ENCODE data around the gene INPP4B.

INPP4B gene

DNA sequence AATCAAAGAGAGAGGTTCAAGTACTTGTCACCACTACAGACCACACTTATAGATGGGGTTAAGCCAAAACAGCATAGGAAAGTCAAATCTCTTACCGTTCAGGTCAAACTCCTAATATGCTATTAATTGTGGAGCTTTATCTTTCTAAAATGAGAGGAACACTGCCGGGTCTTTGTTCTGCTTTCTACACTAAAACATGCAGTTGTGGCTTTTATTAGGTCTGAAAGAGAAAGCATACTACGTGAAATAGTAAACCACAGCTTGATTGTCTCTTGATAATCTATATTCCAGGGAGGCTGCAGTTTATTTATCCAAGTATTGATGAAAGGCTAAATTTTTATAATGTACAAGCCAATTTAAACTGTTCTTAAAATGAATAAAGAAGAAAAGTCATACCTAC lies 12.3 kb upstream of the INPP4B start:
- no peak for DNase-seq (ENCODE audit: extremely low read depth, insufficient read length)

DNA sequence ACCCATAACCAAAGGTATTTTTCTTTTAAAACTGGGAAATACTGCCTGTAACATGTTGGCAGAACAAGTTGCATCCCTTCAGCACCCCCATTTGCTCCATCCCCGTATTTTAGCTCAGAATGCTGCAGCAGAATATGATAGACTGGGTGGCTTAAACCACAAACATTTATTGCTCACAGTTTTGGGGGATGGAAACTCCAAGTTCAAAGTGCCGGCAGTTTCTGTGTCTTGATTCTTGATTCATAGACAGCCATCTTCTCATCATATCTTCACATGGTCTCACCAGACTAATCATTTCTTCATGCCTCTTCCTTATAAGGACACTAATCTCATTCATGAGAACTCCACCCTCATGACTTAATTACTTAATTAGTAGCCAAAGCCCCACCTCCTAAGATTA lies 10.5 kb upstream of the INPP4B start:
- no peak for DNase-seq (ENCODE audit: extremely low read depth, insufficient read length)
- H3K4me3 ChIP-seq (replicated peaks; ENCODE audit: low read depth, low read length), result no peak overlapping the region
- TF ChIP-seq, protein P1, sequence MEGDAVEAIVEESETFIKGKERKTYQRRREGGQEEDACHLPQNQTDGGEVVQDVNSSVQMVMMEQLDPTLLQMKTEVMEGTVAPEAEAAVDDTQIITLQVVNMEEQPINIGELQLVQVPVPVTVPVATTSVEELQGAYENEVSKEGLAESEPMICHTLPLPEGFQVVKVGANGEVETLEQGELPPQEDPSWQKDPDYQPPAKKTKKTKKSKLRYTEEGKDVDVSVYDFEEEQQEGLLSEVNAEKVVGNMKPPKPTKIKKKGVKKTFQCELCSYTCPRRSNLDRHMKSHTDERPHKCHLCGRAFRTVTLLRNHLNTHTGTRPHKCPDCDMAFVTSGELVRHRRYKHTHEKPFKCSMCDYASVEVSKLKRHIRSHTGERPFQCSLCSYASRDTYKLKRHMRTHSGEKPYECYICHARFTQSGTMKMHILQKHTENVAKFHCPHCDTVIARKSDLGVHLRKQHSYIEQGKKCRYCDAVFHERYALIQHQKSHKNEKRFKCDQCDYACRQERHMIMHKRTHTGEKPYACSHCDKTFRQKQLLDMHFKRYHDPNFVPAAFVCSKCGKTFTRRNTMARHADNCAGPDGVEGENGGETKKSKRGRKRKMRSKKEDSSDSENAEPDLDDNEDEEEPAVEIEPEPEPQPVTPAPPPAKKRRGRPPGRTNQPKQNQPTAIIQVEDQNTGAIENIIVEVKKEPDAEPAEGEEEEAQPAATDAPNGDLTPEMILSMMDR (IDR thresholded peaks at IDR 0.05; ENCODE audit: insufficient read depth, low read length, poor library complexity, severe bottlenecking), result no peak

More for the DNA sequence above, 12.3 kb upstream of the INPP4B start:
- TF ChIP-seq, protein P1 (IDR thresholded peaks at IDR 0.05; ENCODE audit: insufficient read depth, low read length, poor library complexity, severe bottlenecking), result no peak
- no peaks in the 10 kb centered on the region; the same call in 1 of the 2 replicates for H3K27me3 ChIP-seq (replicated peaks; ENCODE audit: control insufficient read depth, insufficient read depth, low read length)
- no peaks in the 10 kb centered on the region for H3K36me3 ChIP-seq (ENCODE audit: control insufficient read depth, insufficient read depth, low read length)
- H3K4me3 ChIP-seq (replicated peaks; ENCODE audit: low read depth, low read length), result no peak overlapping the region

DNA sequence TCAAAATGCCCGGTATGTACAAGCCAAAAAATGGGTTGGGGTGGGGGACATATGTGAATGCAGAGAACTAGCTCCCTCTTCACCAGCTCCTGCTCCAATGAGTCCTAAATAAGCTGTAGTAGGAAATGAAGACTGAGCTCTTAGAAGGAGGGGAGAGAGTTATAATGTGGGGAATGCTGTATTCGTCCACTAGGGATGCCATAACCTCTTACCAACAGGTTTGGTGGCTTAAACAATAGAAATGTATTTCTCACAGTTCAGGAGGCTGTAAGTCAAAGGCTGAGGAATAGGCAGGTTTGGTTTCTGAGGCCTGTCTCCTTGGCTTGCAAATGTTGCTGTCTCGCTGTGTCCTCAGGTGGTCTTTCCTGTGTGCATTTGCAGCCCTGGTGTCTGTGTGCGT lies 4.4 kb upstream of the INPP4B start:
- DNase-seq (ENCODE audit: extremely low read depth, insufficient read length), result no peak
- TF ChIP-seq, protein P1 (IDR thresholded peaks at IDR 0.05; ENCODE audit: insufficient read depth, low read length, poor library complexity, severe bottlenecking), result no peak
- no peaks in the 10 kb centered on the region; the same call in 1 of the 2 replicates for H3K27me3 ChIP-seq (replicated peaks; ENCODE audit: control insufficient read depth, insufficient read depth, low read length)

More for the DNA sequence above, 10.5 kb upstream of the INPP4B start:
- Histone ChIP-seq H3K36me3 (ENCODE audit: control insufficient read depth, insufficient read depth, low read length) (no peaks in the 10 kb centered on the region), H3K27me3 (replicated peaks; ENCODE audit: control insufficient read depth, insufficient read depth, low read length) (no peaks in the 10 kb centered on the region; the same call in 1 of the 2 replicates)

DNA sequence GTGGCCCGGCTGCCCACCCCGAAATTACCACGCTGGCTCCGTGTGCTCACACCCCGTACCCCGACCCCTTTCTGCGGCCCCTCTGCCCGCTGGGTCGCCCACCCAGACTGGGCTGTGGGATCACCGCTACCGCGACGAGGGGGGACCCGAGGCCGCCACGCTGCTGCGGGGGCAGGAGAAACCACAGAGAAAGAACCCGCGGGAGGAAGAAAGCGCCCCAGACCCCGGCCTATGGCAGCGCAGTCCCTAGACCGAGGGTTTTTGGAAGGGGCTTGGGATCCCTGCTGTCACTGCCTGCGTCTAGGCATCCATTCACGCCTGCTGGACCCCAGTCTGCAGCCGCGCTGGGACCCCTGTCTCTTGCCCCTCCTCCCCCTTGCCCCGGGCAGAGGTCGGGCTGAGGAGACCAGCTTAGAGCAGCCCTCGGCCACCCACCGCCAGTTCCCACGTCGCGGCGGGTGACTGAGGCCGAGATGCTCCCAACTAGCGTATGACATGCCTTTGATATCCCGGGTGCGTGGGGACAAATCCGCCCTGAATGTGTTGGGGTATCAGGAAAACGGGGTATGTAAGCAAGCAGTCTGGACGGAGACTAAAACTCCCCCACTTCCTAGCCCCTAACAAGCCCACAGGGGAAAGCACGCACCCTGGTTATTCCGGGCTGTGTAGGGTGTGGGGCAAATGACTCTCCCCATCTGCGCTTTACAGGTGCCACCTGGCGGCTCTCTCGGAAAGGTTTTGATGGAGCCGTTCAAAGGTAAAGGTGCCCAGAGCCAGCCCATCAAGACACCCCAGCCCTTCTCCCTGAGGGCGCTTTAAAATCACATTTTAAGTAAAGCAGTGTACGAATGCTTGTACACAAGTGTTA lies 862 bp upstream of the INPP4B start:
- Histone ChIP-seq H3K4me3 (replicated peaks; ENCODE audit: low read depth, low read length) (peak overlapping the region; percentile 55), H3K36me3 (ENCODE audit: control insufficient read depth, insufficient read depth, low read length) (no peaks in the 10 kb centered on the region), H3K27me3 (replicated peaks; ENCODE audit: control insufficient read depth, insufficient read depth, low read length) (no peaks in the 10 kb centered on the region; the same call in none of the 2 replicates)
- peak; percentile 20 for DNase-seq (ENCODE audit: extremely low read depth, insufficient read length)
- TF ChIP-seq, protein P1 (IDR thresholded peaks at IDR 0.05; ENCODE audit: insufficient read depth, low read length, poor library complexity, severe bottlenecking), result peak; percentile 55

More for the DNA sequence above, 4.4 kb upstream of the INPP4B start:
- Histone ChIP-seq H3K36me3 (ENCODE audit: control insufficient read depth, insufficient read depth, low read length) (no peaks in the 10 kb centered on the region), H3K4me3 (replicated peaks; ENCODE audit: low read depth, low read length) (no peak overlapping the region)

DNA sequence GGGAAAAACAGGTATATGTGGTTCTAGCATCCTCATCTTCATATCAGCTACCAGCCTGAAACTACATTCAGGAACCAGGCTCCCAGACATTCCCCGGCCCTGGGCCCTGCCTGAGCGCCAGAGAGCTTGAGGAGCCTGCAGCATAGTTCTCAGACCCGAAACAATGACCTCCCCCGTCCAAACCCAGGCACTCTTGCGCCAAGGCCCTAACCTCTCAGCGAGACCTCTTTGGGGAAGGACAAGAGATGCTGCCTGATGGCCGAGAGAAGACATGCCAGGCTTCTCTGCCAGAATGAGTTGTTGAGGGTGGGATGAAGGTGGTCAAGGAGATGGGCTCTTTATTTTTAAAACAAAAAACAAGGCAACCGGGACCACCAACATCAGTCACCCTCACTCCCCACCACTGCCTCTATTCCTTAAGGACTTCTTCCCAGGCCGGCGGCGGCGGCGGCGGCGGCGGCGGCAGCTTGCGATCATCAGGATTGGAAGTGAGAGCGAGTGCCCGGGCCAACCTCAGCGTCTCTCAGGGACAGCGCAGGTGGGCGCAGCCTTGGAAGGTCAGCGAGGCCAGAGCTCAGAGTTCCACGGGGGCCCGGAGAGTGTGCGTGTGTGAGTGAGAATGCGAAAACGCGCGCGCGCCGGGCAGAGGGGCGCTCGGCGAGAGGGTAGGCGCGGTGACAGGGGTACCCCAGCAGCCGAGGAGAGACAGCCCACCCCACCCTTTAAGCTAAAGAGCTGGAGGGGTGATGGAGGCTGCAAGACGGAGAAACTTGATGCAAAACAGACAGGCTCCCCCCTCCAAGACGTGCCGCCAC lies 601 bp downstream of the INPP4B start:
- peak; percentile 4 for DNase-seq (ENCODE audit: extremely low read depth, insufficient read length)
- Histone ChIP-seq H3K36me3 (ENCODE audit: control insufficient read depth, insufficient read depth, low read length) (no peaks in the 10 kb centered on the region), H3K4me3 (replicated peaks; ENCODE audit: low read depth, low read length) (peak overlapping the region; percentile 55), H3K27me3 (replicated peaks; ENCODE audit: control insufficient read depth, insufficient read depth, low read length) (no peaks in the 10 kb centered on the region; the same call in none of the 2 replicates)
- TF ChIP-seq, protein P1 (IDR thresholded peaks at IDR 0.05; ENCODE audit: insufficient read depth, low read length, poor library complexity, severe bottlenecking), result no peak
